ENCODE results near the gene HS3ST4.

DNA sequence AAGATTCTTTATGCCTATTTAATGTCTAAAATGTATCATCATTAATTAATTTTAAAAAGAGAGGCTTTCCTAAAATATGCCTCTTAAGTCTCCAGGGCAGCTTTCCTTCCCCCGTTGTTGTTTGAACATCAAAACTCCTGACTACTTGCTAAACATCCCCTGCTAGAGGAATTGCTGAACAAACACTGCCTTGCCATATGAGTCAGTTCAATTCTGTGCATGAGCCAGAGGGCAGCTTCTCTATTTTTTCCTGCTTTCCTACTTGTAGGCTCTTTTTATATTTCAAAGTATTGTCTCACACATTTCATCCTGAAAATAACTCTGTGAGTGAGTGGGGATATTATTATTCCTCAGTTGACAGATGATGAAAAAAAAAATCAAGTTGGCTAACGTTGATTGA, 143.4 kb downstream of the HS3ST4 start:
- TF ChIP-seq, protein P1, sequence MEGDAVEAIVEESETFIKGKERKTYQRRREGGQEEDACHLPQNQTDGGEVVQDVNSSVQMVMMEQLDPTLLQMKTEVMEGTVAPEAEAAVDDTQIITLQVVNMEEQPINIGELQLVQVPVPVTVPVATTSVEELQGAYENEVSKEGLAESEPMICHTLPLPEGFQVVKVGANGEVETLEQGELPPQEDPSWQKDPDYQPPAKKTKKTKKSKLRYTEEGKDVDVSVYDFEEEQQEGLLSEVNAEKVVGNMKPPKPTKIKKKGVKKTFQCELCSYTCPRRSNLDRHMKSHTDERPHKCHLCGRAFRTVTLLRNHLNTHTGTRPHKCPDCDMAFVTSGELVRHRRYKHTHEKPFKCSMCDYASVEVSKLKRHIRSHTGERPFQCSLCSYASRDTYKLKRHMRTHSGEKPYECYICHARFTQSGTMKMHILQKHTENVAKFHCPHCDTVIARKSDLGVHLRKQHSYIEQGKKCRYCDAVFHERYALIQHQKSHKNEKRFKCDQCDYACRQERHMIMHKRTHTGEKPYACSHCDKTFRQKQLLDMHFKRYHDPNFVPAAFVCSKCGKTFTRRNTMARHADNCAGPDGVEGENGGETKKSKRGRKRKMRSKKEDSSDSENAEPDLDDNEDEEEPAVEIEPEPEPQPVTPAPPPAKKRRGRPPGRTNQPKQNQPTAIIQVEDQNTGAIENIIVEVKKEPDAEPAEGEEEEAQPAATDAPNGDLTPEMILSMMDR (IDR thresholded peaks at IDR 0.05), result no peak
- no peak for TF ChIP-seq ZFX (IDR thresholded peaks at IDR 0.05; ENCODE audit: borderline replicate concordance)
